Erythroblast (primary cell): ENCODE data around the gene STUB1.

Source experiments
- GATA1 ChIP-seq: IDR thresholded peaks from 2 replicates; pipeline ENCODE4 v1.6.1; 2011; ENCODE audit warnings: low read depth, mild to moderate bottlenecking, control low read depth, low read length, moderate library complexity
- POLR2A ChIP-seq: IDR thresholded peaks from 2 replicates; pipeline ENCODE4 v1.6.1; 2011; ENCODE audit warnings: mild to moderate bottlenecking, low read length

DNA sequence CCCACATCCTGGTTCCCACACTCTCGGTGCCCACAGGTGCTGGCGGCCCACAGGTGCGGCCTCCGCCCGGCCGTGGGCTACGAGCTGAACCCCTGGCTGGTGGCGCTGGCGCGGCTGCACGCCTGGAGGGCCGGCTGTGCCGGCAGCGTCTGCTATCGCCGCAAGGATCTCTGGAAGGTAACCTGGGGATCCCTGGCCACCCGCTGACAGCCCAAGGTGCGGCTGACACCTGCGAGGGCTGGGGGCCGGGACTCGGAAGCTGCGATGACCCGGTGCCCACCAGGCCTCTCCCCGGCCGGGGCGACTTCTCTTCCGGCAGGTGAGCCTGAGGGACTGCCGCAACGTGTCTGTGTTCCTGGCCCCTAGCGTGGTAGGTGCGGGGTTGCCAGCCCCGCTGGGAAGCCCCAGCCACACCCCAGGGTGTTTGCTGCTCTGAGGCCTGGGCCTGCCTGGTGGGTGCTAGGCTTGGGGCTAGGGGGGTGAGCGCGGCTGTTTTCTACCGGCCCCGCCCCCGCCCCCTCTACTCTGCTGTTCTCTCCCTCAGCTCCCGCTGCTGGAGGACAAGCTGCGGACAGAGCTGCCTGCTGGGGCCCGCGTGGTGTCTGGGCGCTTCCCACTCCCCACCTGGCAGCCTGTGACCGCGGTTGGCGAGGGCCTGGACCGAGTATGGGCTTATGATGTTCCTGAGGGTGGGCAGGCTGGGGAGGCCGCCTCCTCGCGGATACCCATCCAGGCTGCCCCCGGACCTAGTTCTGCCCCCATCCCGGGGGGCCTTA lies 41.7 kb downstream of the STUB1 start:
- TF ChIP-seq POLR2A, result no peak
- no peak for TF ChIP-seq GATA1
